Body of pancreas (tissue), 4 donors: Measurements from ENCODE around the gene MSI2.

Source experiments
- CTCF ChIP-seq, 7 experiments: fragments of 450-650 bp in 4 of 7; fragments of 200-600 bp in 3 of 7; sonication (generic) in 3 of 7; IDR thresholded peaks; one replicate each; pipeline ENCODE4 v1.5.1; 2016 to 2019; ENCODE audit warnings: antibody characterized with exemption in 7 of 7
- POLR2A ChIP-seq, 3 donors: fragments of 450-650 bp; IDR thresholded peaks; one replicate each; pipeline ENCODE4 v1.6.1; 2016; ENCODE audit warnings: antibody characterized with exemption in 3 of 3, mild to moderate bottlenecking in 2 of 3

GRCh38 chr17:57281887-57282286, 25.6 kb downstream of the MSI2 start:
- TF ChIP-seq POLR2A (IDR thresholded peaks at IDR 0.05) (no peak), CTCF (IDR thresholded peaks at IDR 0.05) (no peak)
